Measurements from ENCODE around the gene DGKZ.
A peak's percentile ranks its signal among the peaks of the same experiment; 100 is the strongest.

The DGKZ gene

DNA sequence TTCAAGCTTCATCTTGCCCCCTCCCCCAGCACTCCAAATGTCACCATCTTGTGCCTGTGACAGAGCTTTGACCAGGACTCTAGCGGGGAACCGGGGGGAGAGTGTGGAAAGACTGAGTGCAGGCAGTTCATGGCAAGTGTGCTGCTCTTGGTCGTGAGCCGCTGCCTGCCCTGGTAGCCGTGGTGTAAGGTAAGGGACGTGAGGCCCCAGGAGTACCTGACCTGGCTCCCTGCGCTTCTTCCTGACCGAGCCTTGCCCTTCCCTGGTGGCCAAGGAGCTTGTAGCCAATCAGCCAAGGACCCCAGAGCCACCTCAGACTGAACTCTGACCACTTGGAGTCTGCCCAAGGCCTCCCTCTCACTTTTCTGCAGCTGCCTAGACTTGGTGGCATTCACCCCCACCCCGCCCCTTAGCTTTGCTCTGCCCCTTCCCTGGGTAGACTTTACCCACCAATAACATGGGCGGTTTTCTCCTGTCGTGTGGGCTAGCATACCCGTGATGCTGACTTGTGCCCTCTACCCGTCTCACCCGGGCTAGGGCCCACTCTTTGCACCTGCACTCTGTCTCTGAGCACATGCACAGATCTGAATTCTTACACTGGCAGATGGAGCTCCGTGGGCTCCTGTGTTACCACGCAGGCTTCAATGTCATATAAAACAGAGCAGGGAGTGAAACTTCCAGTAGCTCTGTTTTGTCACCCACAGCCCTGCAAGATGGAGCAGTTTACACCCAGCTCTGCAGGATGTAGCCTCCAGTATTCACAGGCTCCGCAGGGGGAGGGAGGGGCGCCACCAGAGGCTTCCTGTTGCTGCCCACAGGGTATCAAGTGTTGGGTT lies 1.5 kb downstream of the DGKZ start:
- DNase-seq = no peak

DNA sequence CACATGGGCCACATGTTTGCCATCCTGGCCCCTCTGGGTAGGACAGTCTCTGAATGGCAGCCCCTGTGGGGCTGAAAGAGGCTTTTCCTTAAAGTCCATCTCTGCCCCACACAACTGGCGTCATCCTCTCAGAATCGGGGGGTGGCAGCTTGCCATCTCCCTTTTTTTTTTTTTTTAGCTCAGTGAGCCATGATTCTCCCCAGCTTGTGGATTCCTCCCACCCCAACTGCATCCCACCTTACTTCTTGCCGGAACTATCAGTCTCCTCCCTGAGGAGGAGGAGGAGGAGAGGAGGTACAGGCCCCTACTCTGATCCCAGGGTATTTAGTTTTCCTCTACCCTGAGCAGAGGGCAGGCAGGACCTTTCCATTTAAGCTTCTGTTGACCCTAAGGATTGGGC lies 3.4 kb downstream of the DGKZ start:
- DNase-seq = no peak

DNA sequence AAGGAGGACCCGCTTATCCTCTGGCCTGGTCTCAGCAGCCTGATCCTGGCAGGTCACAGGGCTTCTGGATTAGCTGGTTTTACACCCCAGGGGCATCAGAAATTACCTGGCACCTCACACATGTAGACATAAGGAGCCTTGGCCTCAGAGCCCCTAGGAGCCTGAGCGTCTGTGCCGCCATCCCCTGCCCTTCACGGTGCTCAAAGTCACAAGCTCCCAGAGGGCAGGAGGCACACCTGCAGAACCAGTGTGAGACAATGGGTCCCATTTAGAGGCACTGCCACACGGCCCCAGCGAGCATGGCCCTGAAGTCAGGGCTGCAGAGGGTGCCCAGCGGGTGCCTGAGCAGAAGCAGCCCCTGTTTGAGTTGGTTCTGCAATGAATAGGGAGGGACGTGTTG lies 3.9 kb downstream of the DGKZ start:
- no peak for DNase-seq

DNA sequence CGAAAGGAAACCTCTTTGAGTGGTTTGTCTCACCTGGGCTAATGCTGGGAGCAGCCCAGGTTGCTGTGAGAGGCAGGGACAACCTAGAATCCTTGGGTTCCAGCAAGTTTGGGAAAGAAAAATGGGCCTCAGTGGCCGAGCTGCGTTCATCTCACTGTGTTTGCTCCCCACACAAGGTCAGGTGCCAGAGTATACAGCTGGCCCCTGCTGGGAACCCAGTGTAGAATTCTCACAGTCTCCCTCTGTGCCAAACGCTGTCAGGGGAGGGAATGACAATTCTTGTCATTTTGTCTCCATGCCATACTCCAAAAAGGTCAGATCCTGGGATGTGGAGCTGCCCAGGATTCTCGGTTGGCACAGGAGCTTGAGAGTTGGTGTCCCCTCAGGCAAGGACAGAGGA lies 4.3 kb downstream of the DGKZ start:
- DNase-seq = no peak

DNA sequence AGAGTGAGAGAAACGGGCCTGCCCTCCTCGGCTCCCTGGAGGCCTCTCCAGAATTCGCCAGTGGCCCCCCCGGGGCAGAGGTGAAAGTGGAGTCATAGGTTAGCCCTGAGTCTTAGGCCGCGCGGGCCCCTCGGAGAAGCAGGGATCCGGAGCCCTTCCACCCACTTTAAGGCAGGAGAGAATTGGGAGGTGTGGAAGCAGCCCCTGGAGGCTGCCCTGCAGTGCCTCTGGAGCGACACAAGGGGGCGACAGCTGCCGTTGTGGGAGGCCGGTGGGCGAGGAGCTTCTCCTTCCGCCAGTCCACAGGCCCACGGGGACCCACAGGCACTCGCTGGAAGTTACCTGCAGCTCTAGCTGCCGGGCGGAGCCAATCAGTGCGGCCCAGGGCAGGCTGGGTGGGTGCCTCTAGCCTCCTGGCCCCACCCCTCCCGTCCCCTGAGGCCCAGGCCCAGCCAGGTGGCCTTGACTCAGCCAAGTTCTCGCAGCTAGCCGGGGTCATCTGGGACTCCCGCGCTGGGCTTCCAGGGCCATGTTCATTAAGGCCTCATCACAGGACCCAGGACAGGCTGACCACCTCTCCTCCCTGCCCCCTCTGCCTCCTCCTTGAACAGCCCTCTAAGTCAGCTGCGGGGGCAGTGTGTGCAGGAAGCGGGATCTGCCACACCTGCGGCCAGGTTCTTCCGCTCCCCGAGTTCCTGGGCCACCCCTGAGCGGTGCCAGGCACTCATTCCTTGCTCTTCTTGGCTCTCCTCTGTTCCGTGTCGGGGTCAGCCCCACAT lies 5.0 kb downstream of the DGKZ start:
- DNase-seq = peak; percentile 85

DNA sequence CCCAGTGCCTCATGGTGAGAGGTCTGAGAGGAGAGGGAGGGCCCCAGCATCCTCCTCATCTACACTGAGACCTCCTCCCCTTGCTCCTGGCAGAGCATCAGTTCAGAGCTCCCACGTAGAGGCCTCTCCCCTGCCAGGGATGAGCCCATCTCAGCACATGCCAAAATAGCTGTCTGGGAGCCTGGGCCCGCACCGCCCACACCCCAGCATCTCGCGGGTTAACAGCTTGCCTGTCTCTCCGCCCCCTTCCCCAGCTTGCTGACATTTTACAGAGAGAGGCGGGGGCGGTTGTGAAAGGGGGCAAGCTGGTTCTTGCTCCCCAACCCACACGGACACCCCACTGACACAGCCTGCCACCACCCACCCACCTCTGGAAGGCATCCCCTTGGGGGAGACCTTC lies 6.4 kb downstream of the DGKZ start:
- DNase-seq = no peak

DNA sequence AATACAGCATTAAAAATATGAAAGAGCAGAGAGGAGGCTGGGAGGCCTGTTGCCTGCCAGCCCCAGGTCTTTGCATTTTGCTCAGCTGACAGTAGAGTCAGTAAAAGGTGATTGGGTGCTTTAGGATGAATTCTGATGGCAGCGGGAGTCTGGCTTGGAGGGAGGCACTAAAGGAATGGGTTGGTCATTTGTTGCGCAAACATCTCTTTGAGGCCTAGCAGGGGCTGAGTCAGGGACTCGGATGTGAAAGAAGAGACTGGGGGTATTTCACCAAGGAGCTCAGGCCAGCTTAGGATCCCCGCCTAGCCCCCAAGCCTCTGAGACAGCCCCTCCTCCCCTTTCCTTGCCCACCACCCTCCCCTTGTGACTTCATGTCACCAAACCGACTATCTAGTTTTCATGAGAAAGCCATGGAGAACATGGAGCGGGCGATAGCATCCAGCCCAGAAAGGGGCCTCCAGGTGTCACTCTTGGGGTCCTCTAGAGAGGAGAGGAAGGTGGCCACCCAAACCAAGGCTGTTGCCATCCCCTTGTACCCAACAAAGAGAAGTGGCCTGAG lies 9.7 kb downstream of the DGKZ start:
- DNase-seq = no peak

DNA sequence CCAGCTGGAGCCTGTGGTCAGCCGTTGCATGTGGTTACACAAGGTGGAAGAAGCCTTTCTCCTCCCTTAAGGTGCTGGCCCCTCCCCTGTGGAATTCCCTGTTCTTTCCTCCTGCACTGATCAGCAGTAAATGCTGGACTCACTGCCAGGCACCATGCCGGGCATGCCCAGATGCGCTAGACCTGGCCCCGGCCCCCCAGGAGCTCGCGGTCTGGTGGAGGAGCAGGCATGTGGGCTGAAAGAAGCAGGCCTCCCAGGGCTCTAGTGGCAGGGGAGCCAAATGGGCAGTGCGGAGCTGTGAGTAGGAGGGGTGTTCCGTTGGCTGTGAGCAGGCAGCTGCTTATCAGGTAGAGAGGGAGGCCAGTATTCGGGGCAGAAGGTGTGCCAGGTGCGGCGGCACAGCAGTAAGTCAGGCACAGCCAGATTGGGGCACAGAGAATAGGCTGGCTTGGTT lies 10.2 kb downstream of the DGKZ start:
- no peak for DNase-seq

DNA sequence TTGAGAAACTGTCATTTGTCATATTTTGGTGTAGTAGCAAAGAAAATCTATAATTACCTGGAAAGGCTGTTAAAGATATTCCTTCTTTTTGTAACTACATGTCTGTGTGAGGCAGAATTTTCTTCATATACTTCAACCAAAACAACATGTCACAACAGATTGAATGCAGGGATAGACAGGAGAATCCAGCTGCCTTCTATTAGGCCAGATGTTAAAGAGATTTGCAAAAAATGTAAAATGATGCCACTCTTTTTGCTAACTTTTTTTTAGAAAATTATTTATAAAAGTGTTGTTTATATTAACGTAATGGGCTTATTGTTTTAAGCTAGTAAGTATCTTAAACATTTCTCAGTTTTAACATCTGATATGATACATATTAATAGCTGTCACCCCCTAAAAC lies 12.7 kb downstream of the DGKZ start:
- no peak for DNase-seq

DNA sequence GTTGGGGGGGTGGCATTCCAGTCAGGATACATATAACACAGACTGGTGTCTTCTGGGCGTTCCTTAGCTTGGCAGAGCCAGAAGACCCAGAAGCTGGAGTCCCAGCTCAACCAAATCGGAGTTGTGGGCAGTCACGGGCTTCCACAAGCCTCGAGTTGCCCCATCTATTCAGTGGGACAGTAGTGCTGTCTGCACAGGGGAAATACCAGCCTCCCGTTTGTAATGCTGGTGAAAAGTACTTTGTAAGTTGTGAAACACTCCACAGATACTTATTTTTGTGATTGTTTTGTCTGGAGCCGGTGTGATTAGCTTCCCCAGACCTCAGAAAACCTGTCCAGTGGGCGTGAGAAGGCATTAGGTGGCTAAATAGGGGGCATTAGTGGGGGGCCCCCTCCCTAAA lies 13.6 kb downstream of the DGKZ start:
- no peak for DNase-seq

DNA sequence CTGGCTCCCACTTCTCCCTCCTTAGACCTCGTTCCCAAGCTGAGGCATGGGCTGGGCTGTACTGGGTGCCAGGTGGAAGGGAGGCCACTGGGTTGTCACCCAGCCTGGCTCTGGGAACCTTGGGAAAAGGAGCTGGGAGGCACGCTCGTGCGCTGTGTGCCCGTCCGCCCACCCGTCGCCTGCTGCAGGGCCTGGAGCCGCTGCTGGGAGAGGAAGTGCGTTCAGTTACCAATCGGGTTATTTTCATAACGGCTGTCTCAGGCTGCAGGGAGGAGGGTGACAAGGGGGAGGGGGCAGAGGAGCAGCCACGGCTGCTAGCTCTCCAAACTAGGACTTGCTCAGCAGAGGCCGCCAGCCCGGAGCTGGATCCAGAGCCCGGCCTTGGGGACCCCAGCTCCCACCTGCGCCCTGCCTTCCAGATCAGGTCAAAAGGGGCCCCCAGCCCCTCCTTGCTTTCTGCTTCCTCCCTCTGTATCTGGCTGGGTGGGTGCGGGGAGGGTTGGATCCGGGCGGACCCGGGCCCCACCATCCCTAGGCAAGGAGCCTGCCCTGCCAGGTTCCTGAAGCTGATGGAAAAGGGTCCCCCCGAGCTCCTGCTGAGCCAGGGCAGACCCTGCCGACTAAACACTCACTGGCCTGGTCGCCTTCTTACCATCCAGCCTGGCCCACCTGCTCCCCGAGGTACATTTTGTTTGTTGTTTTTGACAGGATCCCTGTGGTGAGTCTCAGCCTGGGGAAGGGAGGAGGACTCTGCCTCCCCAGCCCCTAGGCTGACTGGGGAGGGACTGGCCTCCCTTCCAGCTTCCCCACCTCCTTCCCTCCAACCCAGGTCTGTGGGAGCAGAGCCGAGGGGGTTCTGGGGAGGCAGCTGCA lies 14.3 kb downstream of the DGKZ start:
- DNase-seq = peak; percentile 83

DNA sequence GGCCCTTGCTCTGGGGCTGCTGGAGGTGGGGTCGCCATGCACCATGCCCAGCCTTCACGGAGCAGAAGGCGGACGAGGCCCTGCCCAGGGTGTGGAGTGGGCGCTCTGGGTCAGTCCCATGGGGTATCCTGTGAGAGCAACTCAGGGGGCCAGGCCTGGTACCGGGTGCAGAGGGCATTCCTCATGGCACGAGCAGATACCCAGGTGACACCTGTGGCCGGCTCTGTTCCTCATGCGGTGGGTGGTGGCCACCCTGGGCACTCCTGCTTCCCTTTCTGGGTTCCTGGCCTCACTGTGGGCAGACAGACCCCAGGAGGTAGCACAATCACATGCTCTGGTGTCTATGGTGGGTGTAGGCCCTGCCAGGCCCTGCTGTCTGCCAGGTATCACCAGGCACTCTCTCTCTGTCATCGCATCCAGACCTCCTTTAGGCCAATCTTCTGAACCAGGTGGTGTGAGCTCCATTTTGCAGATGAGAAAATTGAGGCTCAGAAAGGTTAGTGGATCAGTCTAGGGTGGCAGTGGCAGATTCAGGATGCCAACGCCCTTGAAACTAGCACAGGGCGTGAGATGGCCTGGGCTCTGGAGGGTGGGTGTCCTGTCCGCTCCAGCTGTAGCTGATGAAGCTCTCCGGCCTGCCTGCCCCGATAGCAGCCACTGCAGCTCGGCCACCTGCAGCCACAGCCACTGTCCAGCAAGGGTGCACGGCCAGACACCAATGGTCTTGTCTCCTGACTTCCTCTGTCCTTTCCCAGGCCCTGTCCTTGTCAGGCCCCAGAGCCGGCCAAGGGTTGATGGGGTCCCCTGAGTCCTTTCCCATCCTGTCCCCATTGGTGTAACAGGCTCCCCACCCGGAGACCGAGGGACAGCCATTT lies 15.1 kb downstream of the DGKZ start:
- no peak for DNase-seq

DNA sequence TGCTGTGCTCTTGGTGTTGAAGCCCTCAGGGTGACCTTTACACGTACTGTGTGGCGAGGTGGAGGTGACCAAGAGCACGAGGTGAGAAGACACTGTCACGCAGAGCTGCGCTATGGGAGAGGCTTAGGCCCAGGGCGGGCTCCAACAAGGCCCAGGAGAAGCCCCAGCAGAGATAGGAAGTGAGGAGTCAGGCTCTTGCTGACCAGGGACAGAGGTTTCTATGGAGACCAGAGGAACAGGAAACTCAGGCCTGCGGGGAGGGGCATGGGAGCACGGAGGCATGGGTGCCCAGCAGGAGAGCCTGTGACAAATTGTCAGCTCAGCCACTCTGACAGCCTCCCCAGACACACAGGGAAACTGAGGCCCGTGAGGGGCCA lies 15.8 kb downstream of the DGKZ start:
- DNase-seq = peak; percentile 59

DNA sequence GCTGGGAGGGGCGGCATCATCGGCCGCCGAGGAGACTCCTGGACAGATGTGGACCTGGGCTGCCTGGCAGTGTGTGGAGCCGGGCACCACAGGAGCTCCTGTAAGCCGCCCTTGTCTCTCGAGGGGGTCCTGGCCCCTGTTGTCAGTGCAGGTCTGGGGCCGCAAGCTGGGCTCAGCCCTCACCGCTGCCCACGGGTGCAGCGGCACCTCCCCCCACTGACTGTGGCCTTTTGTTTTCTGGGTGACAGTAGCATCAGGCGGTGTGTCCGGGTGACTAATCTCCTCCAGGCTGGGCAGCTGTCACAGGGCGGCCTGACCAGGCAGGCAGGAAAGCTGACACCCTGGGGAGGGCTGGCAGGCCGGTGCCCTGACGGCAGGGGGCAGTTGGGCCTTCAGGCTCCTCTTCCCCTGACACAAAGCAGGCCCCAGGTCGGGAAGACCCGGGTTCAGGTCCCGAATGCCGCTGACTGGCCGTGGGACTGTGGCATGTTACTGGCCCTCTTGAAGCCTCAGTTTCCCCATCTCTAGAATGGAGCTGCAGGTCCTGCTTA lies 16.3 kb downstream of the DGKZ start:
- peak; percentile 60 for DNase-seq

DNA sequence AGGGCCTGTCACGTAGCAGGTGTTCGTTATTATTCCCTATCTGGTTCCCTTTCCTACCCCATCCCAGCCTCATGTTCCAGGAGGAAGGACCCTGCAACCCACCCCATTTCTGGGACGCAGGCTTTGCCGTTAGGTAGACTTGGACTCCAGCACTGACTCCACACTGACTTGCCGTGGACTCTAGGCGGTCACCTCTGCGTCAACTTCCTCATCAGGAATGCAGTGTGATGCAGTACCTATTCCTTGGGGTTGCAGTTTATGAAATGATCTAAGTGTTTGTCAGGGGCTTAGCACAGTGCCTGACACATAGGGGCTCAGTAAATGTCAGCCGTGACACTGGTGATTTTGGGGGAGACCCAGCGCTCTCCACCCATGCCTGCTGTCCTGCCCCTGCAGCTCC lies 16.8 kb downstream of the DGKZ start:
- no peak for DNase-seq

DNA sequence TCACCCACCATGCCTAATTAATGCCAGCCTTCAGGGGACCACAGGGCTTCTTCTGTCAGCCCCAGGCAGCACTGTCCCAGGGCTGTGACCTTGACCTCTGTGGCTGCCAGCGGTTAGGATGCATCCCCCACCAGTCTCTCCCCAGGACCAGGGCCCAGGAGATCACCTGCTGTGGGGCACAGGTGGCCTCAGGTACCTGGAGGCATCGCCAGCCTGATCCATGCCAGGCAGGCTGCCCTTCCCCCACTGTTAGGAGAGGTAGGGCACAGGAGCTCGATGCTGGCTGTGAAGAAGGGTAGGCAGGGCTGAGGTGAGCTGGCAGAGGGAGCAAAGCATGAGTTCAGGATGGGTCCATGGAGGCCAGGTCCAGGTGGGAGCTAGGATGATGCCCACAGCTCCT lies 17.5 kb downstream of the DGKZ start:
- DNase-seq = no peak

DNA sequence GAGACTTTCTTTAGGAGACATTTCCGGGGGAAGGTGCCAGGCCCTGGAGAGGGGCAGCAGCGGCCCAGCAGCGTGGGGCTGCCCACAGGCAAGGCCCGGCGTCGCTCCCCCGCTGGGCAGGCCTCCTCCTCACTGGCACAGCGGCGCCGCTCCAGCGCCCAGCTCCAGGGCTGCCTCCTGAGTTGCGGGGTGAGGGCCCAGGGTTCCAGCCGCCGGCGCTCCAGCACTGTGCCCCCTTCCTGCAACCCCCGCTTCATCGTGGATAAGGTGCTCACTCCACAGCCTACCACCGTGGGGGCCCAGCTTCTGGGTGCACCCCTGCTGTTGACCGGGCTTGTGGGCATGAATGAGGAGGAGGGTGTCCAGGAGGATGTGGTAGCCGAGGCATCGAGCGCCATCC lies 19.0 kb downstream of the DGKZ start:
- DNase-seq = no peak

DNA sequence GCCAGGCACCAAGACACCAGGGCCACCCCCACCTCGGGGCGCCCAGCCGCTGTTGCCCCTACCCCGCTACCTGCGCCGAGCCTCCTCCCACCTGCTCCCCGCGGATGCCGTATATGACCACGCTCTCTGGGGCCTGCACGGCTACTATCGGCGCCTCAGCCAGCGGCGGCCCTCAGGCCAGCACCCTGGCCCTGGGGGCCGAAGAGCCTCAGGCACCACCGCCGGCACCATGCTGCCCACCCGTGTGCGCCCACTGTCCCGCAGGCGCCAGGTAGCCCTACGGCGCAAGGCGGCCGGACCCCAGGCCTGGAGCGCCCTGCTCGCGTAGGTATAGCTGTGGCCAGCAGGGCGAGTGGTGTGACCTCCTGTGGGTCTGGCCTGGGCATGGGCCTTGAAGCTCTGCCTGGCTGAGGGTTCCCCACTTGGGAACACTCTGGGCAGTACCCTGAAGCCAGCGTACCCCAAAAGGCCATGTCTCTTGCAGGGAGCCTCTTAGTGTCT lies 19.4 kb downstream of the DGKZ start:
- DNase-seq = no peak

DNA sequence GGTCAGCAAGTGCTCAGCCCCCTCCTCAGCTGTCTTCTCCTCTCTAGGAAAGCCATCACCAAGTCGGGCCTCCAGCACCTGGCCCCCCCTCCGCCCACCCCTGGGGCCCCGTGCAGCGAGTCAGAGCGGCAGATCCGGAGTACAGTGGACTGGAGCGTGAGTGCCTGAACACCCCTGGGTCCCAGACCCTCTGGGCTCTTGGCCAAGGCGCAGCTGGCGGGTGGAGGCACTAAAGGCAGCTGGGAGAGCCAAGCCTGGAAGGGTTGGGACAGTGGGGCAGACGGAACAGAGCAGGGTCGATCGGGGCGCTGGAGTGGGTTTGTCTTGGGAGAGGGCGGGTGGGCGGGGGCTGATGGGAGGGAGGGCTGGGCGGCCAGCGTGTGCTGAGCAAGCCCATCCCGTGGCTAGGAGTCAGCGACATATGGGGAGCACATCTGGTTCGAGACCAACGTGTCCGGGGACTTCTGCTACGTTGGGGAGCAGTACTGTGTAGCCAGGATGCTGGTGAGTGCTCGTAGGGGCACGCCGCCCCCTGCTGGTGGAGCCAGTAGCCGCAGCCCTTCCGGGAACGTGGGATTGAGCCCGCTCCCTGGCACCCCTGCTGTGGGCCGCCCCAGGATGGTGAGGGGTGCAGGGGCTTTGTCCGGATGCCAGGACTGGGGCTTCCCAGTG lies 20.1 kb downstream of the DGKZ start:
- DNase-seq = peak; percentile 80

DNA sequence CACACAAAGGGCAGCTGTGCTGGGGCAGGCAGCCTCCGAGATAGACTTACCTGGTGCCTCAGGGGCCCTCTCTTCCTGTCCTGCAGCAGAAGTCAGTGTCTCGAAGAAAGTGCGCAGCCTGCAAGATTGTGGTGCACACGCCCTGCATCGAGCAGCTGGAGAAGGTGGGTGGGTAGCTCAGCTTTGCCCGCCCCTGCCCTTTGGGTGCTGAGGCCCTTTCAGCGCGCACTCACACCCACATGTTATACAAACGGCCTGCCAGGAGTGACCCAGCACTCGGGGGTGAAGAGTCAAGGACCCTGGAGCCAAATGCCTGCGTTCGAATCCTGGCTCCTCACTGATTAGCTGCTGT lies 20.6 kb downstream of the DGKZ start:
- no peak for DNase-seq
